H1 (cell line): ENCODE data around the gene KIAA1614. TPM values are rescaled to one million over a fixed set of nuclear protein-coding genes. Genes with fewer than 3 reads are reported as not detected.

Source experiments
- CTCF ChIA-PET: fragments of 300-600 bp; sonication (Branson Sonifier 250); formaldehyde crosslinking; loops from one replicate; lab custom pipeline; 2021; ENCODE audit not compliant: partially characterized antibody; lab: Charles Lee
- POLR2A ChIA-PET: fragments of 300-600 bp; sonication (Branson Sonifier 250); formaldehyde crosslinking; loops from one replicate; lab custom pipeline; 2021; ENCODE audit warnings: inconsistent platforms; ENCODE audit not compliant: partially characterized antibody; lab: Charles Lee
- DNase-seq, 2 experiments: peaks; one replicate each; pipeline versions ENCODE4 v3.0.0 to v3.0.0-alpha.2; 2010 to 2022; ENCODE audit warnings: low spot score in 2 of 2, low read depth in 1 of 2, mixed read lengths in 1 of 2
- FAIRE-seq: peaks from 2 replicates; lab custom pipeline; 2011; peaks lifted over from hg19 to GRCh38; lab: Jason Lieb, UNC
- H2AFZ ChIP-seq: 2 replicates; pipeline ENCODE4 v1.8.1; 2012; ENCODE audit warnings: low read length, inconsistent platforms
- H2AK5ac ChIP-seq: 2 replicates; pipeline ENCODE4 v1.6.1; 2013; ENCODE audit warnings: low read depth, low read length
- H2BK120ac ChIP-seq: replicated peaks from 2 replicates; pipeline ENCODE3; 2013; ENCODE audit warnings: low read depth, low read length, inconsistent platforms
- H2BK12ac ChIP-seq: 2 replicates; pipeline ENCODE4 v1.6.1; 2013; ENCODE audit warnings: low read depth, low read length
- H2BK15ac ChIP-seq: 2 replicates; pipeline ENCODE4 v1.6.1; 2013; ENCODE audit warnings: low read length
- H2BK20ac ChIP-seq: 2 replicates; pipeline ENCODE4 v1.6.1; 2013; ENCODE audit warnings: low read length
- H2BK5ac ChIP-seq: 2 replicates; pipeline ENCODE4 v1.6.1; 2013; ENCODE audit warnings: low read depth, low read length
- H3K14ac ChIP-seq: 2 replicates; pipeline ENCODE4 v1.6.1; 2013; ENCODE audit warnings: inconsistent platforms; ENCODE audit not compliant: insufficient read length
- H3K18ac ChIP-seq: 2 replicates; pipeline ENCODE4 v1.6.1; 2013; ENCODE audit warnings: low read length; ENCODE audit errors: extremely low read depth
- H3K23ac ChIP-seq: 2 replicates; pipeline ENCODE4 v1.6.1; 2013; ENCODE audit warnings: inconsistent platforms; ENCODE audit not compliant: insufficient read length
- H3K23me2 ChIP-seq: 2 replicates; pipeline ENCODE4 v1.6.1; 2013; ENCODE audit warnings: low read depth, low read length
- H3K27ac ChIP-seq: 2 replicates; pipeline ENCODE4 v1.6.1; 2011; ENCODE audit warnings: low read depth, low read length, inconsistent platforms
- H3K27me3 ChIP-seq, 4 experiments: replicated peaks in 1 of 4; 1 replicate in 1 of 4; 2 replicates in 3 of 4; pipeline versions ENCODE4 v1.6.1 to v1.8.1; 2011 to 2013; ENCODE audit warnings: low read length in 3 of 4, mild to moderate bottlenecking in 3 of 4, inconsistent platforms in 2 of 4, mixed read lengths in 2 of 4, moderate library complexity in 1 of 4; ENCODE audit not compliant: control insufficient read depth in 3 of 4, insufficient read depth in 3 of 4; ENCODE audit errors: extremely low read depth in 1 of 4
- H3K36me3 ChIP-seq, 4 experiments: 2 replicates each; pipeline versions ENCODE4 v1.6.1 to v1.8.1; 2011 to 2013; ENCODE audit warnings: mild to moderate bottlenecking in 4 of 4, low read length in 3 of 4, moderate library complexity in 2 of 4, control low read depth in 1 of 4, inconsistent platforms in 1 of 4; ENCODE audit not compliant: insufficient read depth in 4 of 4, control insufficient read depth in 2 of 4
- H3K4ac ChIP-seq: replicated peaks from 2 replicates; pipeline ENCODE3; 2013; ENCODE audit warnings: low read length, low read depth, mixed read lengths, inconsistent platforms; ENCODE audit not compliant: insufficient read length
- H3K4me1 ChIP-seq, 4 experiments: replicated peaks in 1 of 4; 1 replicate in 1 of 4; 2 replicates in 3 of 4; pipeline versions ENCODE4 v1.6.1 to v1.8.1; 2011 to 2013; ENCODE audit warnings: low read length in 3 of 4, inconsistent platforms in 2 of 4, mixed read lengths in 1 of 4; ENCODE audit not compliant: insufficient read depth in 4 of 4, control insufficient read depth in 3 of 4
- H3K4me2 ChIP-seq, 2 experiments: 2 replicates each; pipeline versions ENCODE4 v1.6.1 to v1.8.1; 2011 to 2013; ENCODE audit warnings: low read depth in 2 of 2, low read length in 2 of 2, control low read depth in 1 of 2, inconsistent platforms in 1 of 2, mild to moderate bottlenecking in 1 of 2; ENCODE audit not compliant: insufficient read depth in 1 of 2
- H3K4me3 ChIP-seq, 4 experiments: fragments of 200-600, 300-600 bp in 1 of 4; sonication (generic), shearing (Covaris generic), sonication (Bioruptor Twin) in 1 of 4; 2 replicates each; pipeline versions ENCODE4 v1.5.1 to v1.8.1; 2011 to 2016; ENCODE audit warnings: low read length in 4 of 4, low read depth in 3 of 4, control low read depth in 2 of 4, inconsistent platforms in 2 of 4, mild to moderate bottlenecking in 2 of 4, mixed read lengths in 1 of 4, moderate library complexity in 1 of 4; ENCODE audit not compliant: insufficient read depth in 2 of 4; ENCODE audit errors: extremely low read depth in 1 of 4
- H3K56ac ChIP-seq: replicated peaks from 2 replicates; pipeline ENCODE3; 2013; ENCODE audit warnings: low read depth, mild to moderate bottlenecking, mixed read lengths, low read length, inconsistent platforms; ENCODE audit not compliant: insufficient read length
- H3K79me1 ChIP-seq: 2 replicates; pipeline ENCODE4 v1.6.1; 2013; ENCODE audit warnings: low read depth, low read length, control low read depth
- H3K79me2 ChIP-seq, 2 experiments: 2 replicates each; pipeline versions ENCODE4 v1.6.1 to v1.8.1; 2012 to 2013; ENCODE audit warnings: low read length in 2 of 2, mild to moderate bottlenecking in 2 of 2, inconsistent platforms in 1 of 2; ENCODE audit not compliant: insufficient read depth in 2 of 2, control insufficient read depth in 1 of 2
- H3K9ac ChIP-seq, 4 experiments: replicated peaks in 1 of 4; 1 replicate in 1 of 4; 2 replicates in 3 of 4; pipeline versions ENCODE4 v1.6.1 to v1.8.1; 2011 to 2013; ENCODE audit warnings: low read depth in 3 of 4, low read length in 3 of 4, control low read depth in 2 of 4, mild to moderate bottlenecking in 2 of 4, moderate library complexity in 2 of 4, inconsistent platforms in 1 of 4; ENCODE audit errors: extremely low read depth in 1 of 4
- H3K9me3 ChIP-seq, 2 experiments: 2 replicates each; pipeline versions ENCODE4 v1.6.1 to v1.8.1; 2012 to 2013; ENCODE audit warnings: mild to moderate bottlenecking in 2 of 2, moderate library complexity in 2 of 2, control low read depth in 1 of 2, inconsistent platforms in 1 of 2, low read depth in 1 of 2, low read length in 1 of 2, mixed read lengths in 1 of 2; ENCODE audit not compliant: insufficient read depth in 2 of 2
- H4K20me1 ChIP-seq, 2 experiments: replicated peaks in 1 of 2; 2 replicates each; pipeline versions ENCODE3 to v1.8.1; 2011 to 2013; ENCODE audit warnings: inconsistent platforms in 2 of 2, low read length in 2 of 2, mild to moderate bottlenecking in 1 of 2; ENCODE audit not compliant: insufficient read depth in 2 of 2, control insufficient read depth in 1 of 2
- H4K5ac ChIP-seq: 2 replicates; pipeline ENCODE4 v1.6.1; 2013; ENCODE audit warnings: low read length, low read depth, mixed read lengths, inconsistent platforms; ENCODE audit not compliant: insufficient read length
- H4K8ac ChIP-seq: 2 replicates; pipeline ENCODE4 v1.8.0; 2013; ENCODE audit warnings: mild to moderate bottlenecking, moderate library complexity, low read length, inconsistent platforms; ENCODE audit not compliant: insufficient read depth; ENCODE audit errors: extremely low read depth
- H4K91ac ChIP-seq: replicated peaks from 2 replicates; pipeline ENCODE3; 2013; ENCODE audit warnings: low read length, mixed read lengths, inconsistent platforms; ENCODE audit not compliant: insufficient read length
- EGR1 ChIP-seq: IDR thresholded peaks from 2 replicates; pipeline ENCODE4 v1.6.1; 2011; ENCODE audit warnings: low read depth, low read length, borderline replicate concordance
- EZH2 ChIP-seq: fragments of 200-600 bp; sonication (generic); IDR thresholded peaks from 2 replicates; pipeline ENCODE4 v1.7.1; 2012; ENCODE audit warnings: low read depth, mild to moderate bottlenecking, moderate library complexity, low read length, inconsistent platforms; ENCODE audit not compliant: severe bottlenecking
- GABPA ChIP-seq: IDR thresholded peaks from 2 replicates; pipeline ENCODE4 v1.6.1; 2011; ENCODE audit warnings: mild to moderate bottlenecking, low read length, moderate library complexity, borderline replicate concordance; ENCODE audit not compliant: insufficient read depth
- GTF2F1 ChIP-seq: IDR thresholded peaks from 2 replicates; pipeline ENCODE4 v1.6.1; 2012; ENCODE audit warnings: low read depth, low read length, improper control_type of control experiment, borderline replicate concordance
- HDAC6 ChIP-seq: IDR thresholded peaks from one replicate; pipeline ENCODE4 v1.7.1; 2012; ENCODE audit warnings: low read depth, mild to moderate bottlenecking, inconsistent platforms, low read length, moderate library complexity
- KDM4A ChIP-seq: IDR thresholded peaks from one replicate; pipeline ENCODE4 v1.7.1; 2012; ENCODE audit warnings: low read depth, mild to moderate bottlenecking, moderate library complexity, low read length, inconsistent platforms; ENCODE audit not compliant: severe bottlenecking
- PHF8 ChIP-seq: fragments of 200-600 bp; sonication (generic); conservative IDR thresholded peaks from 2 replicates; pipeline ENCODE4 v1.7.1; 2012; ENCODE audit warnings: low read depth, mild to moderate bottlenecking, inconsistent platforms, low read length, moderate library complexity
- SIRT6 ChIP-seq: IDR thresholded peaks from one replicate; pipeline ENCODE4 v1.7.1; 2012; ENCODE audit warnings: low read length, inconsistent platforms
- SP1 ChIP-seq: IDR thresholded peaks from 2 replicates; pipeline ENCODE4 v1.6.1; 2011; ENCODE audit warnings: low read depth, low read length
- YY1 ChIP-seq: IDR thresholded peaks from 2 replicates; pipeline ENCODE4 v1.6.1; 2011; ENCODE audit warnings: low read depth, mild to moderate bottlenecking, low read length
- WGBS, 2 experiments: shearing (Covaris generic) in 1 of 2; methylation state at CpG; one replicate each; pipeline versions ENCODE4 v1.1.6 to v1.1.7; 2013 to 2015; ENCODE audit warnings: low lambda C conversion rate in 2 of 2, mixed read lengths in 2 of 2, inconsistent platforms in 1 of 2, low coverage in 1 of 2, missing lambda C conversion rate in 1 of 2; ENCODE audit not compliant: insufficient replicate concordance in 2 of 2, insufficient coverage in 1 of 2, insufficient read length in 1 of 2; ENCODE audit errors: extremely low coverage in 1 of 2, missing lambda C conversion rate in 1 of 2; 5-methylcytosine and 5-hydroxymethylcytosine counted together
- polyA plus RNA-seq, 7 experiments: library from polyadenylated mRNA; depleted of rRNA in 3 of 7; stranded (reverse) in 5 of 7; unstranded in 2 of 7; fragments of >200 nt in 5 of 7; fragments of 200-250 nt in 2 of 7; gene quantifications; 1 replicate in 5 of 7; 2 replicates in 1 of 7; 4 replicates in 1 of 7; pipeline versions ENCODE4 v1.2.1 to v1.2.3, GENCODE V29; 2011 to 2013; ENCODE audit warnings: missing spikeins in 2 of 7, mixed read lengths in 2 of 7
- total RNA-seq: library from RNA; stranded (reverse); fragmentation: NEBNext Ultra II Directional; extraction: Animal tissue kit (Norgen Biotek cat#: 25700); gene quantifications from 2 replicates; pipeline ENCODE4 v1.2.1, GENCODE V29; 2021
- TF ChIP-seq, protein P1 (sequence below): IDR thresholded peaks from 2 replicates; pipeline ENCODE4 v1.6.1; 2011; ENCODE audit warnings: low read depth, mild to moderate bottlenecking, low read length; ENCODE audit not compliant: insufficient read depth
- TF ChIP-seq, protein P2 (sequence below): IDR thresholded peaks from 2 replicates; pipeline ENCODE4 v1.6.1; 2012; ENCODE audit warnings: low read length, inconsistent platforms

Gene KIAA1614
- total and polyA plus RNA-seq, 2 of the 8 experiments (the other 6 are each of a cell fraction or from before 2014, with no cell fraction given): 1.3 to 3.1 TPM

DNA sequence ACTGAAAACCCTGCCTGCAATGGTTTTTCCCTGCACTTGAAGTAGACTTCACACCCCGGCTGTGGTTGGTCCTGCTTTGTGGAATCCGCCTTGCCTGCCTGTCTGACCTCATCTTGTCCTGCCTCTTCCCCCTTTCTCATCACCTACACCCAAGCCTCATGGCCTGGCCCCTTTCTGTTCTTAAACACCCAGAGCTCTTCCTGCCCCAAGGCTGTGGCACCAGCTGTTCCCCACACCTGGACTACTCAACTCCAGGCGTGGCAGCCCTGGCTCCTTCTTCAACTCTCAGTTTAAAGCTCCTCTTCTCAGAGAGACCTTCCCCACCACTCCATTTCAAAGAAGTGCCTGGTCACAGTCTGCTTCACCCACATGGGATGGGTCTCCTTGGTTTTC lies 27.0 kb downstream of the KIAA1614 start:
- no peak overlapping the region for H3K14ac ChIP-seq
- H3K79me2 ChIP-seq: no peaks in the 10 kb centered on the region
- no peak overlapping the region for H3K4ac ChIP-seq
- no peaks in the 10 kb centered on the region for H3K23me2 ChIP-seq
- H2BK5ac ChIP-seq: no peak overlapping the region
- H3K56ac ChIP-seq: no peak overlapping the region
- 94% methylated on average over 3 of the region's 3 CpGs; no CpG with 5 or more reads in 1 of the 2 experiments for WGBS, 2 experiments
- H3K36me3 ChIP-seq: no peaks in the 10 kb centered on the region
- no peaks in the 10 kb centered on the region for H3K9me3 ChIP-seq
- no peak overlapping the region for H3K4me2 ChIP-seq
- ChIA-PET POLR2A (interaction anchor here (0.7 to 1.3 kb wide), 4 partner anchors 9 to 149 kb away, joined by 3 to 6 read pairs (median 4); partner anchors contain the start of gene IER5), CTCF (interaction anchor here (0.7 to 2.8 kb wide), 8 partner anchors 8 to 646 kb away, joined by 3 to 9 read pairs (median 4); no protein-coding TSS in a partner anchor)
- H4K91ac ChIP-seq: no peak overlapping the region
- no peaks in the 10 kb centered on the region for H3K79me1 ChIP-seq
- H2BK15ac ChIP-seq: no peak overlapping the region
- no peak overlapping the region for H3K9ac ChIP-seq
- no peak overlapping the region for H2BK12ac ChIP-seq
- no peak overlapping the region for H2AFZ ChIP-seq
- peaks cover 0 to 7% (median 2%) of the 10 kb centered on the region in 4 experiments; a peak in 3 of 7 replicates for H3K4me1 ChIP-seq
- FAIRE-seq (no peak), DNase-seq (no peak)
- no peak overlapping the region for H2BK20ac ChIP-seq
- H3K18ac ChIP-seq: no peak overlapping the region
- no peak overlapping the region for H2BK120ac ChIP-seq
- no peak overlapping the region for H2AK5ac ChIP-seq
- no peak overlapping the region for H3K27ac ChIP-seq
- H3K23ac ChIP-seq: no peak overlapping the region
- no peak overlapping the region for H3K4me3 ChIP-seq
- H4K8ac ChIP-seq: no peak overlapping the region
- H4K20me1 ChIP-seq: peaks cover 0 to 4% of the 10 kb centered on the region in 2 experiments
- H4K5ac ChIP-seq: no peak overlapping the region
- H3K27me3 ChIP-seq: no peaks in the 10 kb centered on the region
- TF ChIP-seq HDAC6: no peak
- TF ChIP-seq SIRT6: no peak
- no peak for TF ChIP-seq GTF2F1
- TF ChIP-seq, protein P1, sequence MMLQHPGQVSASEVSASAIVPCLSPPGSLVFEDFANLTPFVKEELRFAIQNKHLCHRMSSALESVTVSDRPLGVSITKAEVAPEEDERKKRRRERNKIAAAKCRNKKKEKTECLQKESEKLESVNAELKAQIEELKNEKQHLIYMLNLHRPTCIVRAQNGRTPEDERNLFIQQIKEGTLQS: no peak
- no peak for TF ChIP-seq KDM4A
- no peak for TF ChIP-seq PHF8
- TF ChIP-seq YY1: no peak
- TF ChIP-seq, protein P2, sequence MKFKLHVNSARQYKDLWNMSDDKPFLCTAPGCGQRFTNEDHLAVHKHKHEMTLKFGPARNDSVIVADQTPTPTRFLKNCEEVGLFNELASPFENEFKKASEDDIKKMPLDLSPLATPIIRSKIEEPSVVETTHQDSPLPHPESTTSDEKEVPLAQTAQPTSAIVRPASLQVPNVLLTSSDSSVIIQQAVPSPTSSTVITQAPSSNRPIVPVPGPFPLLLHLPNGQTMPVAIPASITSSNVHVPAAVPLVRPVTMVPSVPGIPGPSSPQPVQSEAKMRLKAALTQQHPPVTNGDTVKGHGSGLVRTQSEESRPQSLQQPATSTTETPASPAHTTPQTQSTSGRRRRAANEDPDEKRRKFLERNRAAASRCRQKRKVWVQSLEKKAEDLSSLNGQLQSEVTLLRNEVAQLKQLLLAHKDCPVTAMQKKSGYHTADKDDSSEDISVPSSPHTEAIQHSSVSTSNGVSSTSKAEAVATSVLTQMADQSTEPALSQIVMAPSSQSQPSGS: no peak
- no peak for TF ChIP-seq EZH2
- no peak for TF ChIP-seq EGR1
- TF ChIP-seq SP1: no peak
- TF ChIP-seq GABPA: no peak
